Body of pancreas (tissue), 4 donors: ENCODE data around the gene SYNGR4.

ENCODE experiments used
- POLR2A ChIP-seq, 3 donors: fragments of 450-650 bp; IDR thresholded peaks; one replicate each; pipeline ENCODE4 v1.6.1; 2016; ENCODE audit warnings: antibody characterized with exemption in 3 of 3, mild to moderate bottlenecking in 2 of 3
- TF ChIP-seq, protein P1 (sequence below), 7 experiments: fragments of 450-650 bp in 4 of 7; fragments of 200-600 bp in 3 of 7; sonication (generic) in 3 of 7; IDR thresholded peaks; one replicate each; pipeline ENCODE4 v1.5.1; 2016 to 2019; ENCODE audit warnings: antibody characterized with exemption in 7 of 7

DNA sequence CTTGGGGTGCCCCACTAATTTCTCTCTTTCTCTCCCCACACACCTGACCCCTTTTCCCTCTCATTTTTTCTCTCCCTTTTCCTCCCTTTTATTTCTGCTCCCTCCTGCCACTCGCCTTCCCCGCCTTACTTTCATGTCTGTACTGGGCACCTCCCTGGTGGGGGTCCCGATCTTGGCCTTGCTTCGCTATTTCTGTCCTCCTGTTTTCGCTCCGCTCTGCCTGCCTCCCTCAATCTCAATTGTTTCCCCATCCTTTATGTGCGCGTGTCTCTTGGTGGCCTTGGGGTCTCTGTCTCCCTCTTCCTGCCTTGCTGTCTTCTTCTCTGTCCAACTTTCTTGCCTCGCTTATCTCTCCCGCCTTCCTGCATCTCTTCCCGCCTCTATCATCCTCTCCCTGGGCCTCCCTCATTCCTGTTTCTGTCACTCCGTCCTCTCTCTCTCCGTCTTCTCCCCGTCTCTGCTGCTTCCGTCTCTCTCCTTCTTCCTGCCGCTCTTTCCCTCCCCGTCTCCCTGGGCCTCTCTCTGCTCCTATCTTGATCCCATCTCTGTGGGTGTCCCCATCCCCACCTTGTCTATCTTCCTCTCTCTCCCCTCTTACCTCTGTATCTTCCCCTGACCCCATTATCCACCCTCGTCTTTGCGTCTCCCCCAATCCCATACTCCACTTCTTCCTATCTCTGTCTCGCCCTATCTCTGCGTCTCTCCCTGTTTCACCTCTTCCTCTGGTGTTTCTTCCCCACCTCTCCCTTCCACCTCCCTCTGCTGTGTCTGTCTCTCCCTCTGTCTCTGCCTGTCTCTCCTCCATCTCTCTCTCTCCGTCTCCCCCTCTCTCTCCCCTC lies 33.3 kb downstream of the SYNGR4 start:
- TF ChIP-seq, protein P1, sequence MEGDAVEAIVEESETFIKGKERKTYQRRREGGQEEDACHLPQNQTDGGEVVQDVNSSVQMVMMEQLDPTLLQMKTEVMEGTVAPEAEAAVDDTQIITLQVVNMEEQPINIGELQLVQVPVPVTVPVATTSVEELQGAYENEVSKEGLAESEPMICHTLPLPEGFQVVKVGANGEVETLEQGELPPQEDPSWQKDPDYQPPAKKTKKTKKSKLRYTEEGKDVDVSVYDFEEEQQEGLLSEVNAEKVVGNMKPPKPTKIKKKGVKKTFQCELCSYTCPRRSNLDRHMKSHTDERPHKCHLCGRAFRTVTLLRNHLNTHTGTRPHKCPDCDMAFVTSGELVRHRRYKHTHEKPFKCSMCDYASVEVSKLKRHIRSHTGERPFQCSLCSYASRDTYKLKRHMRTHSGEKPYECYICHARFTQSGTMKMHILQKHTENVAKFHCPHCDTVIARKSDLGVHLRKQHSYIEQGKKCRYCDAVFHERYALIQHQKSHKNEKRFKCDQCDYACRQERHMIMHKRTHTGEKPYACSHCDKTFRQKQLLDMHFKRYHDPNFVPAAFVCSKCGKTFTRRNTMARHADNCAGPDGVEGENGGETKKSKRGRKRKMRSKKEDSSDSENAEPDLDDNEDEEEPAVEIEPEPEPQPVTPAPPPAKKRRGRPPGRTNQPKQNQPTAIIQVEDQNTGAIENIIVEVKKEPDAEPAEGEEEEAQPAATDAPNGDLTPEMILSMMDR (IDR thresholded peaks at IDR 0.05) = no peak
- no peak for TF ChIP-seq POLR2A (IDR thresholded peaks at IDR 0.05)
